ENCODE data around the gene CLCN7.

CLCN7 gene

GRCh38 chr16:1474796-1475551 is at the start of gene CLCN7:
Gene CLCN7 (minus strand): TSS chr16:1475028. CDS start chr16:1474974, 54 bp downstream.
- peak within 1 kb of the TSS; percentile 92 for H3K27ac ChIP-seq
- TF ChIP-seq ZFX (IDR thresholded peaks at IDR 0.05) (peak; percentile 95), CTCF (conservative IDR thresholded peaks at IDR 0.05) (no peak)

GRCh38 chr16:1524366-1524765 is 49.5 kb upstream of the CLCN7 start:
- H3K27ac ChIP-seq: no peak overlapping the region
- no peak for TF ChIP-seq ZFX (IDR thresholded peaks at IDR 0.05)
- no peak for TF ChIP-seq CTCF (conservative IDR thresholded peaks at IDR 0.05)

GRCh38 chr16:1523581-1524245 is 48.9 kb upstream of the CLCN7 start:
- H3K27ac ChIP-seq: no peak overlapping the region
- TF ChIP-seq CTCF (conservative IDR thresholded peaks at IDR 0.05) (no peak), ZFX (IDR thresholded peaks at IDR 0.05) (no peak)

GRCh38 chr16:1520461-1520860 is 45.6 kb upstream of the CLCN7 start:
- TF ChIP-seq CTCF (conservative IDR thresholded peaks at IDR 0.05) (no peak), ZFX (IDR thresholded peaks at IDR 0.05) (no peak)
- H3K27ac ChIP-seq: no peak overlapping the region

GRCh38 chr16:1519831-1520230 is 45.0 kb upstream of the CLCN7 start:
- no peak for TF ChIP-seq ZFX (IDR thresholded peaks at IDR 0.05)
- TF ChIP-seq CTCF (conservative IDR thresholded peaks at IDR 0.05): no peak
- H3K27ac ChIP-seq: no peak overlapping the region

- H3K27ac ChIP-seq: no peak overlapping the region
- TF ChIP-seq CTCF (conservative IDR thresholded peaks at IDR 0.05) (no peak), ZFX (IDR thresholded peaks at IDR 0.05) (no peak)
Measured at GRCh38 chr16:1518626-1519135, 43.9 kb upstream of the CLCN7 start.

- no peak for TF ChIP-seq ZFX (IDR thresholded peaks at IDR 0.05)
- no peak for TF ChIP-seq CTCF (conservative IDR thresholded peaks at IDR 0.05)
- H3K27ac ChIP-seq: no peak overlapping the region
Measured at GRCh38 chr16:1514507-1514906, 39.7 kb upstream of the CLCN7 start.

All from C4-2B (cell line).